HCT116 (cell line): Measurements from ENCODE around the gene JADE1. TPM values are rescaled to one million over a fixed set of nuclear protein-coding genes. Genes with fewer than 3 reads are reported as not detected.

Experiments
- ATAC-seq: fragments of 200-7000 bp; cut with Tn5 transposase; 2 replicates; pipeline ENCODE4 v1.9.1; 2020; ENCODE audit warnings: mild to moderate bottlenecking, moderate library complexity
- BruUV-seq: library from RNA; stranded (reverse); fragments of 400-500 nt; replicated peaks from 2 replicates; lab custom pipeline; 2021; lab: Mats Ljungman, UMichigan
- CTCF ChIA-PET: fragments of 300-600 bp; sonication (Branson Sonifier 250); formaldehyde crosslinking; loops from one replicate; lab custom pipeline; 2021; ENCODE audit warnings: antibody characterized with exemption; lab: Charles Lee
- POLR2A ChIA-PET: fragments of 300-600, 350-600 bp; sonication (Branson Sonifier 250); formaldehyde crosslinking; loops from one replicate; lab custom pipeline; 2021; ENCODE audit warnings: antibody characterized with exemption; lab: Charles Lee
- RAD21 ChIA-PET, 2 experiments: fragments of 300-600 bp; sonication (Branson Sonifier 250); formaldehyde crosslinking; loops; one replicate each; lab custom pipeline; 2023; ENCODE audit warnings: low total read pairs in 2 of 2; ENCODE audit not compliant: uncharacterized antibody in 2 of 2, unreplicated experiment in 2 of 2, low non-redundant PET in 1 of 2; lab: Charles Lee
- DNase-seq: peaks from one replicate; pipeline ENCODE4 v3.0.0-alpha.2; 2010; ENCODE audit warnings: low read depth, low spot score
- H2AFZ ChIP-seq: fragments of 200-600 bp; shearing (Covaris generic), sonication (generic); 2 replicates; pipeline ENCODE4 v1.6.1; 2017; ENCODE audit warnings: low read depth, mixed run types, mixed read lengths, antibody characterized with exemption, low read length; ENCODE audit not compliant: poor library complexity, severe bottlenecking
- H3K27ac ChIP-seq: 2 replicates; pipeline ENCODE4 v1.5.1; 2012; ENCODE audit warnings: low read depth, low read length
- H3K27me3 ChIP-seq: fragments of 200-600 bp; sonication (generic); 2 replicates; pipeline ENCODE4 v1.6.1; 2016; ENCODE audit warnings: mixed run types, low read length, mixed read lengths; ENCODE audit not compliant: insufficient read depth
- H3K36me3 ChIP-seq, 2 experiments: fragments of 200-500 bp in 1 of 2; fragments of 200-600 bp in 1 of 2; sonication (Bioruptor generic) in 1 of 2; sonication (generic) in 1 of 2; 2 replicates each; pipeline versions ENCODE4 v1.5.1 to v1.6.1; 2014 to 2016; ENCODE audit warnings: low read length in 2 of 2, inconsistent platforms in 1 of 2, mixed read lengths in 1 of 2, mixed run types in 1 of 2; ENCODE audit not compliant: insufficient read depth in 2 of 2, control insufficient read depth in 1 of 2
- H3K4me1 ChIP-seq, 2 experiments: fragments of 200-600 bp in 1 of 2; sonication (generic) in 1 of 2; 2 replicates each; pipeline versions ENCODE4 v1.5.1 to v1.6.1; 2012 to 2017; ENCODE audit warnings: low read length in 2 of 2, inconsistent platforms in 1 of 2, mild to moderate bottlenecking in 1 of 2, mixed read lengths in 1 of 2, mixed run types in 1 of 2, moderate library complexity in 1 of 2; ENCODE audit not compliant: insufficient read depth in 2 of 2, control insufficient read depth in 1 of 2
- H3K4me2 ChIP-seq: fragments of 200-600 bp; sonication (generic); 2 replicates; pipeline ENCODE4 v1.6.1; 2017; ENCODE audit warnings: mixed run types, low read length, mixed read lengths
- H3K4me3 ChIP-seq, 2 experiments: fragments of 200-600 bp in 1 of 2; sonication (generic) in 1 of 2; replicated peaks in 1 of 2; 2 replicates each; pipeline ENCODE4 v1.5.1; 2011 to 2016; ENCODE audit warnings: low read length in 2 of 2, control low read depth in 1 of 2, low read depth in 1 of 2, mild to moderate bottlenecking in 1 of 2, mixed read lengths in 1 of 2, mixed run types in 1 of 2
- H3K79me2 ChIP-seq: fragments of 200-600 bp; sonication (generic); 2 replicates; pipeline ENCODE4 v1.6.1; 2017; ENCODE audit warnings: mild to moderate bottlenecking, mixed run types, low read length, moderate library complexity, mixed read lengths; ENCODE audit not compliant: insufficient read depth
- H3K9ac ChIP-seq: fragments of 200-600 bp; sonication (generic); 2 replicates; pipeline ENCODE4 v1.6.1; 2016; ENCODE audit warnings: low read length, mixed read lengths
- H3K9me2 ChIP-seq: fragments of 200-600 bp; sonication (generic), shearing (Covaris generic); 2 replicates; pipeline ENCODE4 v1.6.1; 2017; ENCODE audit warnings: mixed run types, mild to moderate bottlenecking, moderate library complexity; ENCODE audit not compliant: insufficient read depth
- H3K9me3 ChIP-seq, 2 experiments: fragments of 200-500 bp in 1 of 2; fragments of 200-600 bp in 1 of 2; sonication (Bioruptor generic) in 1 of 2; sonication (generic) in 1 of 2; 2 replicates each; pipeline ENCODE4 v1.6.1; 2014 to 2017; ENCODE audit warnings: low read length in 2 of 2, mixed read lengths in 2 of 2, inconsistent platforms in 1 of 2, low read depth in 1 of 2, mild to moderate bottlenecking in 1 of 2, mixed run types in 1 of 2, moderate library complexity in 1 of 2; ENCODE audit not compliant: control insufficient read depth in 1 of 2, insufficient read depth in 1 of 2
- H4K20me1 ChIP-seq: fragments of 200-600 bp; sonication (generic), shearing (Covaris generic); 2 replicates; pipeline ENCODE4 v1.6.1; 2017; ENCODE audit warnings: mixed run types, mild to moderate bottlenecking, moderate library complexity; ENCODE audit not compliant: insufficient read depth
- CBX3 ChIP-seq: IDR thresholded peaks from 2 replicates; pipeline ENCODE4 v1.6.1; 2012; ENCODE audit warnings: low read depth
- CTCF ChIP-seq, 3 experiments: fragments of 200-600 bp in 1 of 3; sonication (generic) in 1 of 3; IDR thresholded peaks in 2 of 3; conservative IDR thresholded peaks in 1 of 3; 2 replicates each; pipeline ENCODE4 v1.5.1; 2012 to 2017; ENCODE audit warnings: low read depth in 2 of 3, low read length in 2 of 3, antibody characterized with exemption in 1 of 3, borderline replicate concordance in 1 of 3, control low read depth in 1 of 3, mild to moderate bottlenecking in 1 of 3, mixed read lengths in 1 of 3, mixed run types in 1 of 3, moderate library complexity in 1 of 3; ENCODE audit not compliant: insufficient read depth in 1 of 3
- ELF1 ChIP-seq: IDR thresholded peaks from 2 replicates; pipeline ENCODE4 v1.6.1; 2012; ENCODE audit warnings: low read depth, borderline replicate concordance
- EZH2 ChIP-seq: fragments of 200-600 bp; sonication (generic); IDR thresholded peaks from 2 replicates; pipeline ENCODE4 v1.6.1; 2017; ENCODE audit warnings: antibody characterized with exemption, mixed run types
- EZH2phosphoT487 ChIP-seq: fragments of 200-600 bp; IDR thresholded peaks from 2 replicates; pipeline ENCODE4 v1.6.1; 2018; ENCODE audit warnings: antibody characterized with exemption, borderline replicate concordance
- FOSL1 ChIP-seq: IDR thresholded peaks from 2 replicates; pipeline ENCODE4 v1.6.1; 2012; ENCODE audit warnings: low read depth
- JUND ChIP-seq: IDR thresholded peaks from 2 replicates; pipeline ENCODE4 v1.6.1; 2012
- MAX ChIP-seq: IDR thresholded peaks from 2 replicates; pipeline ENCODE4 v1.6.1; 2012
- POLR2A ChIP-seq: IDR thresholded peaks from 2 replicates; pipeline ENCODE4 v1.7.0; 2011; ENCODE audit warnings: borderline replicate concordance; ENCODE audit not compliant: insufficient read depth, insufficient read length; ENCODE audit errors: extremely low read depth
- POLR2AphosphoS5 ChIP-seq: IDR thresholded peaks from 2 replicates; pipeline ENCODE4 v1.6.1; 2011; ENCODE audit warnings: mild to moderate bottlenecking, low read depth, low read length, moderate library complexity
- RAD21 ChIP-seq: IDR thresholded peaks from 2 replicates; pipeline ENCODE4 v1.6.1; 2012; ENCODE audit warnings: low read depth, mild to moderate bottlenecking
- SP1 ChIP-seq: IDR thresholded peaks from 2 replicates; pipeline ENCODE4 v1.6.1; 2012; ENCODE audit warnings: low read depth
- SRF ChIP-seq: IDR thresholded peaks from 2 replicates; pipeline ENCODE4 v1.6.1; 2012; ENCODE audit warnings: low read depth
- YY1 ChIP-seq: IDR thresholded peaks from 2 replicates; pipeline ENCODE4 v1.6.1; 2011; ENCODE audit warnings: low read length, low read depth, moderate library complexity, mild to moderate bottlenecking; ENCODE audit not compliant: insufficient replicate concordance; ENCODE audit errors: extremely low read depth
- ZBTB33 ChIP-seq: IDR thresholded peaks from 2 replicates; pipeline ENCODE4 v1.6.1; 2011; ENCODE audit warnings: mild to moderate bottlenecking, low read length, moderate library complexity; ENCODE audit not compliant: insufficient replicate concordance; ENCODE audit errors: extremely low read depth
- ZFX ChIP-seq: fragments of 450-650 bp; IDR thresholded peaks from 2 replicates; pipeline ENCODE4 v1.6.1; 2017
- intact Hi-C: fragments of 100-400 bp; cut with micrococcal nuclease; formaldehyde crosslinking; loops from 2 replicates; pipeline ENCODE4 v1.10.0; 2022
- total RNA-seq: library from RNA; stranded (reverse); gene quantifications from one replicate; pipeline ENCODE4 v1.2.1, GENCODE V29; 2021; ENCODE audit not compliant: unreplicated experiment
- TF ChIP-seq, protein P1 (sequence below): IDR thresholded peaks from 2 replicates; pipeline ENCODE4 v1.6.1; 2012; ENCODE audit warnings: low read depth

JADE1 gene
- total RNA-seq, 1 experiment from 2014 or later = 26.5 TPM

GRCh38 chr4:128868758-128869157 is 59.3 kb downstream of the JADE1 start:
- intact Hi-C loops = no loop called here
- ChIA-PET RAD21 (no interaction called here), POLR2A (no interaction called here), CTCF (no interaction called here)
- TF ChIP-seq YY1 (no peak), MAX (no peak), ZBTB33 (no peak), POLR2AphosphoS5 (no peak), EZH2 (no peak), POLR2A (no peak), RAD21 (no peak), SRF (no peak), CBX3 (no peak), ELF1 (no peak), FOSL1 (no peak), EZH2phosphoT487 (no peak), JUND (no peak), CTCF (IDR thresholded peaks at IDR 0.05 in 2 of 3, conservative IDR thresholded peaks at IDR 0.05 in 1 of 3; ENCODE audit: borderline replicate concordance in 1 of 3, insufficient read depth in 1 of 3, low read depth in 2 of 3, low read length in 2 of 3) (no peak), SP1 (no peak), ZFX (no peak)
- TF ChIP-seq, protein P1, sequence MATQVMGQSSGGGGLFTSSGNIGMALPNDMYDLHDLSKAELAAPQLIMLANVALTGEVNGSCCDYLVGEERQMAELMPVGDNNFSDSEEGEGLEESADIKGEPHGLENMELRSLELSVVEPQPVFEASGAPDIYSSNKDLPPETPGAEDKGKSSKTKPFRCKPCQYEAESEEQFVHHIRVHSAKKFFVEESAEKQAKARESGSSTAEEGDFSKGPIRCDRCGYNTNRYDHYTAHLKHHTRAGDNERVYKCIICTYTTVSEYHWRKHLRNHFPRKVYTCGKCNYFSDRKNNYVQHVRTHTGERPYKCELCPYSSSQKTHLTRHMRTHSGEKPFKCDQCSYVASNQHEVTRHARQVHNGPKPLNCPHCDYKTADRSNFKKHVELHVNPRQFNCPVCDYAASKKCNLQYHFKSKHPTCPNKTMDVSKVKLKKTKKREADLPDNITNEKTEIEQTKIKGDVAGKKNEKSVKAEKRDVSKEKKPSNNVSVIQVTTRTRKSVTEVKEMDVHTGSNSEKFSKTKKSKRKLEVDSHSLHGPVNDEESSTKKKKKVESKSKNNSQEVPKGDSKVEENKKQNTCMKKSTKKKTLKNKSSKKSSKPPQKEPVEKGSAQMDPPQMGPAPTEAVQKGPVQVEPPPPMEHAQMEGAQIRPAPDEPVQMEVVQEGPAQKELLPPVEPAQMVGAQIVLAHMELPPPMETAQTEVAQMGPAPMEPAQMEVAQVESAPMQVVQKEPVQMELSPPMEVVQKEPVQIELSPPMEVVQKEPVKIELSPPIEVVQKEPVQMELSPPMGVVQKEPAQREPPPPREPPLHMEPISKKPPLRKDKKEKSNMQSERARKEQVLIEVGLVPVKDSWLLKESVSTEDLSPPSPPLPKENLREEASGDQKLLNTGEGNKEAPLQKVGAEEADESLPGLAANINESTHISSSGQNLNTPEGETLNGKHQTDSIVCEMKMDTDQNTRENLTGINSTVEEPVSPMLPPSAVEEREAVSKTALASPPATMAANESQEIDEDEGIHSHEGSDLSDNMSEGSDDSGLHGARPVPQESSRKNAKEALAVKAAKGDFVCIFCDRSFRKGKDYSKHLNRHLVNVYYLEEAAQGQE = no peak
- Histone ChIP-seq H2AFZ (no peak overlapping the region), H3K27me3 (no peaks in the 10 kb centered on the region), H3K9me3 (no peaks in the 10 kb centered on the region), H3K9me2 (no peaks in the 10 kb centered on the region), H3K27ac (no peak overlapping the region), H3K36me3 (peaks cover 0 to 11% of the 10 kb centered on the region in 2 experiments; a peak in 2 of 4 replicates), H3K4me3 (no peak overlapping the region), H3K4me1 (no peaks in the 10 kb centered on the region), H4K20me1 (no peaks in the 10 kb centered on the region), H3K79me2 (no peaks in the 10 kb centered on the region), H3K9ac (no peak overlapping the region), H3K4me2 (no peak overlapping the region)
- no peak for ATAC-seq
- BruUV-seq = no TSS peak
- DNase-seq = no peak
